ENCODE data around the gene EIF2AK2. TPM values are rescaled to one million over a fixed set of nuclear protein-coding genes. Genes with fewer than 3 reads are reported as not detected.

Gene EIF2AK2
- total RNA-seq, 1 donor from 2014 or later = 57.1 TPM

DNA sequence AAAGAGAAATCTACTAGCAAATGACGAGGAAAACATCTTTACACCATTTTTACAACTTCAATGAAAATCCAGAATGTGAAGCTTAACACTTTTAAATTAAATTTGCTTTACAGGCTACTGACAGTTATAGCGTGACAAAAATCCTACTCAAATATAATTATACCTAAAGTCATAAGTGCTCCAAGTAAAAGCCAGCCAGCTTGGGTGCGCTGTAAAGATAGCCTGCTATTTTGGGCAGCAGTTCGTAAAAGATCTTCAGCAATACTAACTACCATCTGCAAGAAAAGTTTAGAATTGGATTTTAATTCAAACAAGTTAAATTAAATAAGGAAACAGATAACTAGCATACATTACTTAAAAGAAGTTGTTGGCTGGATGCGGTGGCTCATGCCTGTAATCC, 95.0 kb downstream of the EIF2AK2 start:
- H3K27me3 ChIP-seq = no peaks in the 10 kb centered on the region
- H3K36me3 ChIP-seq = peaks cover 98% of the 10 kb centered on the region
- ATAC-seq (no peak), DNase-seq (no peak)
- TF ChIP-seq, protein P1, sequence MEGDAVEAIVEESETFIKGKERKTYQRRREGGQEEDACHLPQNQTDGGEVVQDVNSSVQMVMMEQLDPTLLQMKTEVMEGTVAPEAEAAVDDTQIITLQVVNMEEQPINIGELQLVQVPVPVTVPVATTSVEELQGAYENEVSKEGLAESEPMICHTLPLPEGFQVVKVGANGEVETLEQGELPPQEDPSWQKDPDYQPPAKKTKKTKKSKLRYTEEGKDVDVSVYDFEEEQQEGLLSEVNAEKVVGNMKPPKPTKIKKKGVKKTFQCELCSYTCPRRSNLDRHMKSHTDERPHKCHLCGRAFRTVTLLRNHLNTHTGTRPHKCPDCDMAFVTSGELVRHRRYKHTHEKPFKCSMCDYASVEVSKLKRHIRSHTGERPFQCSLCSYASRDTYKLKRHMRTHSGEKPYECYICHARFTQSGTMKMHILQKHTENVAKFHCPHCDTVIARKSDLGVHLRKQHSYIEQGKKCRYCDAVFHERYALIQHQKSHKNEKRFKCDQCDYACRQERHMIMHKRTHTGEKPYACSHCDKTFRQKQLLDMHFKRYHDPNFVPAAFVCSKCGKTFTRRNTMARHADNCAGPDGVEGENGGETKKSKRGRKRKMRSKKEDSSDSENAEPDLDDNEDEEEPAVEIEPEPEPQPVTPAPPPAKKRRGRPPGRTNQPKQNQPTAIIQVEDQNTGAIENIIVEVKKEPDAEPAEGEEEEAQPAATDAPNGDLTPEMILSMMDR (IDR thresholded peaks at IDR 0.05) = no peak
- H3K9me3 ChIP-seq = no peaks in the 10 kb centered on the region
- no peak overlapping the region for H3K4me3 ChIP-seq
- H3K27ac ChIP-seq = no peak overlapping the region
- intact Hi-C loops (cut with DNase I) = no loop called here
- H3K4me1 ChIP-seq = no peaks in the 10 kb centered on the region

DNA sequence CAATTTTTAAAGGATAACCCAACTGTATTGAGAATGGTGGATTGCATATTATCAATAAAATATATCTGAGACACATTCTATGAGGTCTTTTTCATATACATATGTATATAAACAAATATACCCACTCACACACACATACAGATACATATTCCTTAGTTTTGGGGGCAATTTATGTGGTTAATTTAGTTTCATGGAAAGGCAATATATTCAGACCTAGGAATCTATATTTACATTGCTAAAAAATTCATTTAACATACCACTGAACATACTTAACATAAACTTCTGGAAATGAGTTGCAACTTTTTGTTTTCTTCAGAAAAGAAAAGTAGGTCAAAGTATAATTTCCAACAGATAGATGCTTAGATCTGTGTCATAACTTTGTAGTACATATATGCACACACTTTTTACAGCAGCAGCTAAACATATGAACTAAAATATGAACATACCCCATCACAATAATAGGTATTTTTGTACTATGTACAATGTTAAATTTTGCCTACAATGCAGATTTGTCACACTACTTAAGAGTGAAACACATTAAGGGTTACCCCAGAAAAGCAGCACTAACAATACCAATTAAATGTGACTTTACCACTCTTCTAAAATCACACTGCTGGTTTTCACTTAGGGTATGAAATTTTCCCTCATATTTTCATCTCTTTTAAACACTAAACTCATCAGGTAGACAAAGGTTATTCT, 95.6 kb downstream of the EIF2AK2 start:
- no peak overlapping the region for H3K27ac ChIP-seq
- intact Hi-C loops (cut with DNase I) = no loop called here
- no peak overlapping the region for H3K4me3 ChIP-seq
- no peaks in the 10 kb centered on the region for H3K4me1 ChIP-seq
- H3K27me3 ChIP-seq = no peaks in the 10 kb centered on the region
- ATAC-seq (no peak), DNase-seq (no peak)
- no peaks in the 10 kb centered on the region for H3K9me3 ChIP-seq
- peaks cover 98% of the 10 kb centered on the region for H3K36me3 ChIP-seq
- TF ChIP-seq, protein P1 (IDR thresholded peaks at IDR 0.05) = no peak

DNA sequence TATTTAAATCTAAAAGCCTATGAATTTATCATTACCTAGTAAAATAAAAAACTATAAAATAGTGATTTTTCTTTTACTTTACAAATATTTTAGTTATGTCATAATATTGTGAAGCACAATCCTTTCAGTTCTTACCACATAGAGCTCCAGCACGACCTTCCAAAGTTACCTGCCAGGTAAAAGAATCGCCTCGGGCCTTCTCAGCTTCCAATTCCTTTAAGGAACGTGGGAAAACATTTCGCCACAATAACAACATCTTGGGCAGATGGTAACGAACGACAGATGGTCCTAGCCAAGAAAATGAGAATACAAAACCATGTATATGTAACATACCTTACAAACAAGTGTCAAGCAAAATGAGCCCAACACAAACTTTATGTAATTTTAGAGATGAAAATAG, 96.3 kb downstream of the EIF2AK2 start:
- peaks cover 98% of the 10 kb centered on the region for H3K36me3 ChIP-seq
- TF ChIP-seq, protein P1 (IDR thresholded peaks at IDR 0.05) = no peak
- H3K4me1 ChIP-seq = no peaks in the 10 kb centered on the region
- no peaks in the 10 kb centered on the region for H3K9me3 ChIP-seq
- H3K4me3 ChIP-seq = no peak overlapping the region
- ATAC-seq (no peak), DNase-seq (no peak)
- no peak overlapping the region for H3K27ac ChIP-seq
- no peaks in the 10 kb centered on the region for H3K27me3 ChIP-seq
- intact Hi-C loops (cut with DNase I) = no loop called here

DNA sequence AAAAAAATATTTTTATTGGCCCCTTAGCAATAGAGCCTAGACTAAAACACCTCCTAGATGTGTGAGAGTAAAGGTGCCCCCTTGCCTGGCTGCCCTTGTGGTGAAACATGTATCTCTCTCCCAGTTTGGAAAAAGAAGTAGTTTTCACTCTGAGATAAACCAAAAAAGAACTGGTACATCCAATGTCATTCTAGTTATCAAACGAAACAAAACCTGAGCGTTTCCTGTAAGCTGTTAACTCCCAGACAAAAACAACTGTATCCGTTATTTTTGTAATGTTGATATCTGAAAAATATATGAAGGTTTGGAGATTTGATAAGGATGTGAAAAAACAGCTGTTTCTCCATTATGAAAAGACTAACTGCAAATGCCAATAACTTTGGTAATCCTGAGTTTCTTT, 96.9 kb downstream of the EIF2AK2 start:
- H3K27me3 ChIP-seq = no peaks in the 10 kb centered on the region
- H3K36me3 ChIP-seq = peaks cover 98% of the 10 kb centered on the region
- H3K27ac ChIP-seq = no peak overlapping the region
- TF ChIP-seq, protein P1 (IDR thresholded peaks at IDR 0.05) = no peak
- no peaks in the 10 kb centered on the region for H3K4me1 ChIP-seq
- DNase-seq = no peak
- ATAC-seq = no peak
- no peaks in the 10 kb centered on the region for H3K9me3 ChIP-seq
- intact Hi-C loops (cut with DNase I) = no loop called here
- H3K4me3 ChIP-seq = no peak overlapping the region

DNA sequence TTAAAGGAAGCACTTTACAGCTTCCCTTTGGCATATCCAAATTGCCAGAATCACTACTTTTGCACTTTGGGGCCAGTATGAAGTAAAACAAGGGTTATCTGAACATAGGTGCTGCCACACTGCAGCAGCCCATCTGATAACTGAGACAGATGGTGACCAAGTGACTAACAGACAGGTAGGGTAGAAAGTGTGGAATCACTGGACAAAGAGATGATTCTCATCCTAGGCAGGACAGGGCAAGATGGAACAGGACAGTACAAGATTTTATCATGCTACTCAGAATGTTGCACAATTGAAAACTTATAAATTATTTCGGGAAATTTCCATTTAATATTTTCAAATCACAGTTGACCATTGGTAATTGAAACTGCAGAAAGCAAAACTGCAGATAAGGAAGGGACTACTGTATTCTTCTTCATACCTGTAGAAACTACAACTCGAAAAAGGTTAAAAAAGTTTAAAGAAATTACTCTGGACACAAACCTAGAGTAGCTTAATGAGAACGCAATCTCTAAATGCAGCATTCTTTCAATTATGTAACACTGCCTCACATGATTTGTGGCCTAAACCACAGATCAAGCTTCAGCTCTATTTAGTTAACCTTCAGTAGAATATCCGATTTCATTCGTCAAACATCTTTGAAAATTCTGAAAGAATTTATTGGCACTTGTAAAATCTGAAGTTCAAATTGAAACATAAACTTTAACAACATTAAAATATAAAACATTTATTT, 104.0 kb downstream of the EIF2AK2 start:
- peaks cover 94% of the 10 kb centered on the region for H3K36me3 ChIP-seq

More for the DNA sequence above, 104.0 kb downstream of the EIF2AK2 start:
- intact Hi-C loops (cut with DNase I) = no loop called here
- H3K4me3 ChIP-seq = no peak overlapping the region
- DNase-seq = no peak
- no peak for ATAC-seq
- H3K27ac ChIP-seq = no peak overlapping the region
- no peaks in the 10 kb centered on the region for H3K9me3 ChIP-seq
- TF ChIP-seq, protein P1 (IDR thresholded peaks at IDR 0.05) = no peak
- H3K27me3 ChIP-seq = no peaks in the 10 kb centered on the region
- H3K4me1 ChIP-seq = no peaks in the 10 kb centered on the region

Other genes with a start within 250 kb of the EIF2AK2 start
- gene STRN, start 190.4 kb downstream of the EIF2AK2 start, total RNA-seq = 33.1 TPM
- 23.1 TPM for gene HEATR5B, start 72.6 kb downstream of the EIF2AK2 start, total RNA-seq
- gene GPATCH11, start 72.5 kb downstream of the EIF2AK2 start, total RNA-seq = 7.8 TPM
- gene SULT6B1, start 31.7 kb upstream of the EIF2AK2 start, total RNA-seq = not detected
- gene CEBPZOS, start 39.5 kb upstream of the EIF2AK2 start, total RNA-seq = 38.8 TPM
- gene CEBPZ, start 74.6 kb upstream of the EIF2AK2 start, total RNA-seq = 47.7 TPM
- 16.7 TPM for gene NDUFAF7, start 74.7 kb upstream of the EIF2AK2 start, total RNA-seq
- 43.6 TPM for gene PRKD3, start 167.9 kb upstream of the EIF2AK2 start, total RNA-seq
- 4.9 TPM for gene QPCT, start 187.7 kb upstream of the EIF2AK2 start, total RNA-seq

Measured in upper lobe of right lung (tissue), 1 donor.